SU-DHL-6 (cell line): ENCODE measurements around the gene RANBP17.

Experiments used
- H2AFZ ChIP-seq: fragments of 200-600 bp; sonication (generic); 2 replicates; pipeline ENCODE4 v1.6.1; 2014; ENCODE audit warnings: low read depth, mild to moderate bottlenecking, moderate library complexity, mixed read lengths, antibody characterized with exemption, low read length; ENCODE audit not compliant: severe bottlenecking
- H3F3A ChIP-seq: fragments of 200-600 bp; shearing (Covaris generic); 2 replicates; pipeline ENCODE4 v1.6.0; 2016; ENCODE audit warnings: antibody characterized with exemption, mild to moderate bottlenecking; ENCODE audit not compliant: insufficient read depth
- H3K27ac ChIP-seq: fragments of 200-600 bp; sonication (generic); 2 replicates; pipeline ENCODE4 v1.5.1; 2016; ENCODE audit warnings: low read depth, mild to moderate bottlenecking, low read length, moderate library complexity, mixed read lengths
- H3K27me3 ChIP-seq: fragments of 200-600 bp; sonication (generic), shearing (Covaris generic); 2 replicates; pipeline ENCODE4 v1.6.0; 2014; ENCODE audit warnings: mild to moderate bottlenecking, low read length
- H3K36me3 ChIP-seq: fragments of 200-600 bp; sonication (generic); 2 replicates; pipeline ENCODE4 v1.6.1; 2014; ENCODE audit warnings: mild to moderate bottlenecking, low read length, mixed read lengths
- H3K4me2 ChIP-seq: fragments of 300-600, 200-600 bp; shearing (Covaris generic), sonication (generic); 2 replicates; pipeline ENCODE4 v1.6.0; 2014; ENCODE audit warnings: low read length, low read depth, mild to moderate bottlenecking; ENCODE audit not compliant: poor library complexity, severe bottlenecking
- H3K4me3 ChIP-seq: fragments of 200-600 bp; sonication (generic); 2 replicates; pipeline ENCODE4 v1.5.1; 2014; ENCODE audit warnings: antibody characterized with exemption, low read length, mild to moderate bottlenecking, mixed read lengths; ENCODE audit not compliant: insufficient read depth, poor library complexity, severe bottlenecking
- H3K79me2 ChIP-seq: fragments of 200-600 bp; sonication (generic); 2 replicates; pipeline ENCODE4 v1.6.1; 2014; ENCODE audit warnings: mild to moderate bottlenecking, low read length, moderate library complexity; ENCODE audit not compliant: insufficient read depth
- H3K9ac ChIP-seq: fragments of 200-600 bp; sonication (generic); 2 replicates; pipeline ENCODE4 v1.7.0; 2014; ENCODE audit warnings: mild to moderate bottlenecking, low read length
- H3K9me2 ChIP-seq: fragments of 200-600 bp; sonication (generic); replicated peaks from 2 replicates; pipeline ENCODE4 v1.6.1; 2014; ENCODE audit warnings: low read length; ENCODE audit not compliant: insufficient read depth
- H3K9me3 ChIP-seq: fragments of 200-600 bp; sonication (generic); 2 replicates; pipeline ENCODE4 v1.6.1; 2014; ENCODE audit warnings: low read length, mixed read lengths; ENCODE audit not compliant: insufficient read depth
- H4K20me1 ChIP-seq: fragments of 200-600 bp; sonication (generic); 2 replicates; pipeline ENCODE4 v1.6.1; 2014; ENCODE audit warnings: low read depth, mild to moderate bottlenecking, antibody characterized with exemption, low read length, moderate library complexity, mixed read lengths
- CTCF ChIP-seq: fragments of 200-600 bp; sonication (generic); IDR thresholded peaks from one replicate; pipeline ENCODE4 v1.5.1; 2017; ENCODE audit warnings: antibody characterized with exemption, mild to moderate bottlenecking, low read length, moderate library complexity; ENCODE audit not compliant: insufficient read depth, poor library complexity, severe bottlenecking
- EZH2phosphoT487 ChIP-seq: fragments of 200-600 bp; sonication (generic), shearing (Covaris generic); conservative IDR thresholded peaks from 2 replicates; pipeline ENCODE4 v1.6.1; 2018; ENCODE audit warnings: mild to moderate bottlenecking, antibody characterized with exemption, low read length, moderate library complexity, mixed read lengths

The RANBP17 gene

GRCh38 chr5:171261361-171261760 is 399.5 kb downstream of the RANBP17 start:
- H3K4me2 ChIP-seq = no peak overlapping the region
- no peak overlapping the region for H2AFZ ChIP-seq
- H3K9me2 ChIP-seq = no peaks in the 10 kb centered on the region
- TF ChIP-seq EZH2phosphoT487 = no peak
- TF ChIP-seq CTCF = no peak
- no peaks in the 10 kb centered on the region for H3K9me3 ChIP-seq
- no peaks in the 10 kb centered on the region for H3F3A ChIP-seq
- H4K20me1 ChIP-seq = no peaks in the 10 kb centered on the region
- no peak overlapping the region for H3K9ac ChIP-seq
- no peaks in the 10 kb centered on the region for H3K36me3 ChIP-seq
- no peak overlapping the region for H3K27ac ChIP-seq
- no peaks in the 10 kb centered on the region for H3K27me3 ChIP-seq
- no peaks in the 10 kb centered on the region for H3K79me2 ChIP-seq
- H3K4me3 ChIP-seq = no peak overlapping the region

GRCh38 chr5:171261904-171262303 is 400.1 kb downstream of the RANBP17 start:
- Histone ChIP-seq H3K4me3 (no peak overlapping the region), H3K9me2 (no peaks in the 10 kb centered on the region), H3F3A (no peaks in the 10 kb centered on the region), H3K36me3 (no peaks in the 10 kb centered on the region), H4K20me1 (no peaks in the 10 kb centered on the region), H3K4me2 (no peak overlapping the region), H3K27ac (no peak overlapping the region), H3K9ac (no peak overlapping the region), H3K27me3 (no peaks in the 10 kb centered on the region), H3K9me3 (no peaks in the 10 kb centered on the region), H2AFZ (no peak overlapping the region), H3K79me2 (no peaks in the 10 kb centered on the region)
- TF ChIP-seq CTCF (no peak), EZH2phosphoT487 (no peak)

- no peaks in the 10 kb centered on the region for H3K79me2 ChIP-seq
- H3K4me3 ChIP-seq = no peak overlapping the region
- H3K4me2 ChIP-seq = no peak overlapping the region
- H2AFZ ChIP-seq = no peak overlapping the region
- no peaks in the 10 kb centered on the region for H3K36me3 ChIP-seq
- no peaks in the 10 kb centered on the region for H3F3A ChIP-seq
- no peaks in the 10 kb centered on the region for H3K27me3 ChIP-seq
- H4K20me1 ChIP-seq = no peaks in the 10 kb centered on the region
- H3K27ac ChIP-seq = no peak overlapping the region
- TF ChIP-seq EZH2phosphoT487 (no peak), CTCF (no peak)
- H3K9me3 ChIP-seq = no peaks in the 10 kb centered on the region
- H3K9ac ChIP-seq = no peak overlapping the region
- no peaks in the 10 kb centered on the region for H3K9me2 ChIP-seq
Observed at GRCh38 chr5:171263181-171263580, 401.4 kb downstream of the RANBP17 start.

GRCh38 chr5:171264843-171265242 is 403.0 kb downstream of the RANBP17 start:
- Histone ChIP-seq H3K9ac (no peak overlapping the region), H3K79me2 (no peaks in the 10 kb centered on the region), H3K9me3 (no peaks in the 10 kb centered on the region), H3K36me3 (no peaks in the 10 kb centered on the region), H3K4me2 (no peak overlapping the region), H4K20me1 (no peaks in the 10 kb centered on the region), H3K9me2 (no peaks in the 10 kb centered on the region), H3K27ac (no peak overlapping the region), H3K27me3 (no peaks in the 10 kb centered on the region), H3F3A (no peaks in the 10 kb centered on the region), H3K4me3 (no peak overlapping the region), H2AFZ (no peak overlapping the region)
- TF ChIP-seq CTCF = no peak
- TF ChIP-seq EZH2phosphoT487 = no peak
